ENCODE measurements around the gene TRIM2.

TRIM2 gene

GRCh38 chr4:153342751-153343552 is 138.7 kb downstream of the TRIM2 start:
- no peak for DNase-seq

- peak; percentile 15 for DNase-seq
Observed at GRCh38 chr4:153344131-153345011, 140.1 kb downstream of the TRIM2 start, which contains the start of gene MND1. Gene MND1 (plus strand): TSS chr4:153344688. CDS start chr4:153344738, 50 bp downstream.

GRCh38 chr4:153345012-153345981 is 141.1 kb downstream of the TRIM2 start:
- no peak for DNase-seq

GRCh38 chr4:153346031-153346430 is 141.8 kb downstream of the TRIM2 start:
- no peak for DNase-seq

- no peak for DNase-seq
Observed at GRCh38 chr4:153346563-153346962, 142.3 kb downstream of the TRIM2 start.

- no peak for DNase-seq
Observed at GRCh38 chr4:153347117-153347516, 142.9 kb downstream of the TRIM2 start.

- no peak for DNase-seq
Observed at GRCh38 chr4:153348006-153348405, 143.8 kb downstream of the TRIM2 start.

GRCh38 chr4:153349206-153349805 is 145.1 kb downstream of the TRIM2 start:
- DNase-seq, result no peak

GRCh38 chr4:153362184-153362583 is 157.9 kb downstream of the TRIM2 start:
- DNase-seq, result no peak

GRCh38 chr4:153364061-153364460 is 159.8 kb downstream of the TRIM2 start:
- no peak for DNase-seq

- no peak for DNase-seq
Observed at GRCh38 chr4:153365003-153365402, 160.8 kb downstream of the TRIM2 start.

- DNase-seq, result no peak
Observed at GRCh38 chr4:153366486-153366885, 162.2 kb downstream of the TRIM2 start.

GRCh38 chr4:153367092-153367491 is 162.8 kb downstream of the TRIM2 start:
- no peak for DNase-seq

- no peak for DNase-seq
Observed at GRCh38 chr4:153369021-153369420, 164.8 kb downstream of the TRIM2 start.

- no peak for DNase-seq
Observed at GRCh38 chr4:153371701-153372234, 167.5 kb downstream of the TRIM2 start.

- DNase-seq, result no peak
Observed at GRCh38 chr4:153372967-153373562, 168.8 kb downstream of the TRIM2 start.

- no peak for DNase-seq
Observed at GRCh38 chr4:153374442-153374841, 170.2 kb downstream of the TRIM2 start.

- no peak for DNase-seq
Observed at GRCh38 chr4:153375303-153375702, 171.1 kb downstream of the TRIM2 start.

- no peak for DNase-seq
Observed at GRCh38 chr4:153383131-153383530, 178.9 kb downstream of the TRIM2 start.

- DNase-seq, result no peak
Observed at GRCh38 chr4:153384160-153384559, 179.9 kb downstream of the TRIM2 start.

- no peak for DNase-seq
Observed at GRCh38 chr4:153385784-153386183, 181.5 kb downstream of the TRIM2 start.
